Effector CD8-positive, alpha-beta T cell (primary cell): ENCODE results near the gene USP51.
"Not testable (repeated sequence)": the region's sequence is repeated elsewhere in the genome, so short reads cannot be mapped to it uniquely, and the experiment has no call there.

Experiments used
- DNase-seq: peaks from one replicate; lab custom pipeline; 2025; lab: John Stamatoyannopoulos, UW
- total RNA-seq, 4 experiments: gene quantifications; one replicate each; lab custom pipeline; 2026; lab: John Stamatoyannopoulos, UW

The USP51 gene
- 0.91 to 3.5 (median 2.3) reads per million in 4 experiments for total RNA-seq

- no peak for DNase-seq
Measured at GRCh38 chrX:55489314-55490009, at the start of gene USP51. USP51 (minus strand) TSS chrX:55489848; CDS start chrX:55488939, 909 bp downstream.

DNA sequence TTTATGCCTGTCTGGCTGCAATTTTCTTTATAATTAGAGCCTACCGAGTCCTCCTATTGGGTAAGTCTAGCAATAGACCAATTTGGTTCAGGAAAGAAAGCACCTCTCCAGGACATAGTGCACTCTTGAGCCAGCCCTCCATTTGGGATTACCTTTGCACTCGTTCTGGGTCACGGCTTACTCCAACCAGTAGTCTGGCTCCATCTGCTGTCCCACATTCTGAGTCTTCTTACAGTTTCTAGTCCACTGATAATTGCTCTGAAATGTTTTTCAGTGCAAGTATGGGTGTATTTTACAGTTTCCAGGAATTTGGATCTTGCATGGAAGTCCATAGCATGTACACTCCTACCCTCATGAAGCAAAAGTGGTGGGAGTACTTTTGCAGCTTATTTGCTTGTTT, 34.8 kb upstream of the USP51 start:
- no peak for DNase-seq

GRCh38 chrX:55523356-55523755, 33.7 kb upstream of the USP51 start:
- DNase-seq, result no peak

DNA sequence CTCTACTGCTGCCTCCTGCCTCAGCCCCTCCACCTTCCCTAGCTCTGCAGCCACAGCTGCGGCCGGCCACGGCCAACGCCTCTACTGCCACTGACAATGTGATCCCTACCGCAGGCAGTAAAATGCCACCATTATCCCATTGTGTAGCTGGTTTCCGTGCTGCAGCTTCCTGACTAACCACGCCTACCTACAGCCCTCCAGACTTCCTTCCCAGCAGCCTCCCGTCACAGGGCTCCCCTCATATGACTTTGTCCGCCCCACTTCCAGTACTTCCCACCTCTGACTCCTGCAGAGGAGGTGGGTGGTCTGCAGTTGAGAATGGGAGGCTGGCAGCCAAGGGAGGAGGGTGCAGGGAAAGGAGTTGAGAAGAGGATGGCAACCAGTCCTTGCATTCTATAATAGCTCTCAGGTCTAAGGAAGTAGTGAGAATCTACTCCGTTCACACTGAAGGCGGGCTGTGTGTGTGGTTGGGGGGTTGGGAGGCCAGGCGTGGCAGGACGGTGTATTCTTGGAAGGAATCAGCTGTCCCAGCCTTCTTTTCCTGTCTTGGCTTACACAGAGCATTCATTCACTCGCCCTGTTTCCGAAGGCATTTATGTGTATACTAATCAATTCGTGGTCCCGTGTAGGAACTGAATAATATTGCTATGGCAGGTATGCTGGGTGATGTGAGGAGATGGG, 33.1 kb upstream of the USP51 start:
- no peak for DNase-seq

- no peak for DNase-seq
Measured at GRCh38 chrX:55521687-55522086, 32.0 kb upstream of the USP51 start.

GRCh38 chrX:55516794-55517481, 27.3 kb upstream of the USP51 start:
- DNase-seq, result not testable (repeated sequence)

DNA sequence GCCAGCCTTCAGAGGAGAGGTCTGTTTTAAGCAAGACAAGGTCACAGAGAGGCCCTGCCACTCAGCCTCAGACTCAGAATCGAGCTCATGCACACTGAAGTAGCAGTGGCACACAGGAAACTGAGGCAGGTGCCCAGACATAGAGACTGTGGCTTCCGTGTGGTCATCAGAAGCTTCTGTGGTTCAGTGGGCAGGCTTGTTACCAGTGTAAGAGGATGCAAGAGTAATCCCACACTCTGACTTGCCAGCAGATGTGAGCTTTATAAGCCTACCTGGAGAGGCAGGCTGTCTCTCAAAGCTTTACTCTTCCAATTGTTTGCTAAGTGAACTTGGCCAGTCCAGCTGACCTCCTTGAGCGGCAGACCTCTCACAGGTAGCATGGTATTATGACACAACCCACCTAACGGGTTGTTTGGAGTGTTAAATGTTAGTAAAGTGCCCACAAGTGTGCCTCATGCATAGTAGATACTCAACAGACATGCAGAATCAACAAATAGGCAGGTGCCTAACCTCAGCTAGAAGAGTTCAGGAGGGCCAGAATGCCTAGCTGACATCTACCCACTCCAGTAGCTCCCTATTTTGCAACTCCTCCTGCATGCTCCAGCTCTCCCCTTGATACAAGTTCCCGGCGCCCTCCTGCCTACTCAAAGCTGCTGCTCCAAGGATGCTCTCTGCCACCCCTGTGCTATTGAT, 23.5 kb upstream of the USP51 start:
- not testable (repeated sequence) for DNase-seq

GRCh38 chrX:55508410-55509152, 18.9 kb upstream of the USP51 start:
- DNase-seq, result not testable (repeated sequence)

DNA sequence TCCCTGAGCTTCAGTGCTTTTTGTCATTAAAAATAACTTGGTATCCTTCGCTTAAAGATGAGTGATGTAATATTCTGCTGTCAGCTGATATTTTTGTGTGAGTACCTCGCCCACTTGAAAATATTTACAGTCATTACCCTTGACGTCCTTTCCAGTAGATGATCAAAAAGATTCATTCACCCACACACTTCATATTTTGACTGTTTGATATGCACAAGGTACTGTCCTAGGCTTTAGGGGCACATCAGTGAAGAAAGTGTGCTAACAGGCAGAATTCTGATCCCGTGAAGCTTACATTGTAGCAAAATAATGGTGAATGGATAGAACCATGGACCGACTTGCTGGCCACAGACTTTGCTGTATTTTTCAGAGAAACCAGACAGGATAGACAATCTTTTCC, 18.1 kb upstream of the USP51 start:
- DNase-seq, result not testable (repeated sequence)

DNA sequence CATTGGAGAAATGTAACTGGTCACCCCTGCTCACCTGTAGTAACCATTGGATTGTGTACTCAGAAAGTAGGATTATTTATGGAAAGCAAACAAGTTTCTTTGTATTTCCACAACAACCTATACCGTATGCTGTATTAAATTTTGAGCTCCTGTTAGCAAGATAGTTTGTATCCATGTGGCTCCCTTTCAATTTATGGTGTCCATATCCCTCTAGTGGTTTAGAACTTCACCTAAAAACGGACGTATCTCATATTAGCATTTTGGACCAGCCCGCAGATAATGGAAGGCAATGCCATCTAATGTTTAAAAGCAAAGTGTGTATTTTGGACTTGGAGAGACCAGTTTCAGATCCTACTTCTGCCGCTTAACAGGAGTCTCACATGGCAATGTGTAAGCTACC, 17.4 kb upstream of the USP51 start:
- DNase-seq, result not testable (repeated sequence)

DNA sequence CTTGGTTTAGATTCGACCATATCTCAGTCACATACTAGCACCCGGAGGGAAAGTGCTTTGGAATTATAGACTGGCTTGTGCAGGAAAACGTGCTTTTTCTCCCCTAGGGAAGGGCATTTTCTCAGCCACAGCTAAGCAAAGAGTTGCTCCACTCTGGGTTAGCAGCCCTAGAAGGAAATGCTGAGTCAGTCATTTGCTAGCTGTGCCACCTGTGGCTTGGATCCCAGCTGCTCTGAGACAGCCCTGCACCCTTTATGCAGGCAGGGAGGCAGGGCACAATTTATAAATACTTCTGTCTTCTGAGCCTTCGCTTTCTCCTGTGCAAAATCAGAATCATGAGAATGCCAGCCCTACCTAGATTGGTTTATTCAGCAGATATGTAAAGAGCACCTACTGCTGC, 1.3 kb upstream of the USP51 start:
- DNase-seq, result no peak

GRCh38 chrX:55490121-55490520, 473 bp upstream of the USP51 start:
- no peak for DNase-seq

DNA sequence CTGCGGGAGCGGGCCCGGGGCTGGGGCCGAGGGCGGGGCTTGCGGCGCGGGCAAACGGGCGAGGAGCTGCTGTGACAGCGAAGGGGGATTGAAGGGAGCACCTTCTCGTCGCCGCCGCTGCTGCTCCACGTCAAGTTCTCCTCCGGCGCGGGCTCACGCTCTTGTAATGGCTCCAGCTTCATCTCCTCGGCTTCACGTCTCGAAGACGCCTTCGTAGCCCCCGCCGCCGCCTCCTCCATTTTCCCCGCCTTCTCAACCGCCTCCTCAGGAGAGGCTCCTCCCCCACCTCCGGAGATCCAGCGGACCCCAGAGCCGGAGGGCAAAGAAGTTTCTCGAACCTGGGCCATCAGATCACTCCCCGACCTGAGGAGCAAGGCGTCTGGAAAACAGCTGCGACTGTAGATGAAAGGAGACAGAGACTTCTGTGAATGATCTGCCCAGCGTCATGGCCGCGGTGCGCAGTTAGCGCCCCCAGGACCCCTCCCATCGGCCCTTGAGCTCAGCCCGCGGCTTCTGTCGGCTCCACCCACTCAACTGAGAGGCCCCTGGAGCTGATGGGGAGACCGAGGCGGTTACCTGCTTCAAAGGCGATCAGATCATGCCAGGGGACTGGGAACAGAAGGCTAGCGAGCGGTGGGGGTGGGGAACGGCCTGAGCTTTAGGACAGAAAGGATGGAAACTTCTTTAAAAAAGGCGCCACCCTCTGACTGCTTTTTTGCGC, 895 bp downstream of the USP51 start:
- DNase-seq, result peak; percentile 49

DNA sequence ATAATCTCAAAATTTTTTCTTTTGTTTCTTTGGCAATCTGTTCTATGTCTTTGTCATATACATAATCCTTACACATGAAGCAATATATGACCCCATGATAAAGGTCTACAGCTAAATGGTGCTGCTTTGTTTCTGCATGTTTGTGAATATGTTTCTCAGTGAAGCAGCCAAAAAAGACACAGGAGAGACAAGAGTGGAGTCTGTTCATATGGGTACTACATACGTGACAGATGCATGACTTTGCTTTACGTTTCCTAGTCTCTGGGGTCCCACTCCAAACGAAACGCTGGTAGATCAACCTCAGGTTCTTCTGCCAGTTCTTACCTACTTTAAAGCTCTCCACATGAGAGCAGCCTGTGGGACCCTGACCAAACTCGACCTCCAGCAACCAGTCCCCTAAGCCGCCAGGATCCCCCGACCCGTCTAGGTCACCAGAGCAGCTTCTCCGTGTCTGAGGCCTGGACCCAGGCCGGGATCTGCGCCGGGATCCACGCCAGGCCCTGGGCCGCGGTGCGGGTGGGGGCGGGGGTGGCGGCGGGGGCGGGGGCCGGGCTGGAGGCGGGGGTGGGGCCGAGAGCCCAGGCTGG, 1.5 kb downstream of the USP51 start:
- no peak for DNase-seq

DNA sequence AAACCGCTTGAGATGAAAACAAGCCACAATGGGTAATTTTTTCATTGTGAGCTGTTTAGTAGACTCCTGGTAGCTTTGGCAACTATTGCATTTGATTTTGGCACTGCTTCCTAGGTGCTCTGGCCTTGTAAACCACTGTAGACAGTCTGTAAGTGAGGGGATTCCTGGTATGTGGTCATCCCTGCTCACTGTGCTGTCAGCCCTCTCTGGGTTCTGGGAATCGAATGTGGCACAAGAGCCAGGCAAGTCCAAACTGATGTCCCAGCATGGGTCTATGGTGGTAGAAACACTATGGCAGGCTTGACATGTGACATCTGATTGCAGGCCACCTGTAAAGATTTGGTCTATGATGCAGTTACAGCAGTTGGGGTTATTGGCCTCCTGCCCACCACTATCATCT, 2.5 kb downstream of the USP51 start:
- no peak for DNase-seq

- no peak for DNase-seq
Measured at GRCh38 chrX:55486736-55487135, 2.9 kb downstream of the USP51 start.

DNA sequence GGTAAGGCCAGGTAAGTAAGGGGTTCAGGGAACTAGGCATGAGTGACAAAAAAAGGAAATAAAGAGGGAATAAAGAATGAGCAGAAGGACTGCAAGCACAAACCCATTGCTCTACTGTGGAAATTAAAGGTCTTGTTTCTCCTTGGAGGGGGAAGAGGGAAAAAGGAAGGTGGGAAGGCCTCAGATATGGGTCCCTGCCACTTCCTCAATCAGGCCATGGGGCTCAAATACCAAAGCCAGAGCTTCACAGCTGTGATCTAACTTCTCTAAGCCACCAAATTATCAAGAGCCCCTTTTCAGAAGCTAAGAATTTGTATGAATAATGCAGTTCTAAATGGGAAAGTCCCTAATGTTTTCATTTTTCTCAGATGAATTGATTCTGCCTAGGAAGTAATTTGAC, 4.7 kb downstream of the USP51 start:
- no peak for DNase-seq

DNA sequence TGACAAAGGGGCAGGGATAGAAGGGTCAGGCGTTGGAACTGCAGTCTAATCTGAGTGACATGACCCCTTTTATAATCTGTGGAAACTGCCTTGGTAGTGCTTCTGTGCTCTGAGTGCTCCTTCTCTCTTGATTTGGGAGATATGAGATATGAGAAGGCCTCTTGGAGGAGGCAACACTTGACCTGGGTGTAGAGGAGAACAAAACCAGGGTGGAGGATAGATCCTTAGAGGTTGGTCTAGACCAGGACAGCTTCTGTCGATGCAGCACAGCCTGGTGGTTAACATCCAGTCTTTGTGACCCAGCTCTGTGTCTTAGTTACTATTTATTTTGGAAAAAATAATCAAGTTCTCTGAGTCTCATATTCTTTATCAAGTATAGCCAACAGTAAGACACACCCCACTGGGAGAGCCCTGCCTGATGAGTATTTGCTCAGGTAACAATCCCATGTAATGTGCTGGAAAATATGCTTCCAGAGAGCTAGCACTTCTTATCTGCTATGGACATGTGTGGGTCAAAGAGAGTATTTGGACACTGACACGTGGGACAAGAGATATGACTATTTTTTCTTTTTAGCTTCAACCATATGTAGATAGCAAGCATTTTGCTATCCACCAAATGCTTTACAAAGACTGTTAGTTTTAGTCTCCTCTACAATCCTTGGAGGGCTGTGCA, 9.1 kb downstream of the USP51 start:
- no peak for DNase-seq

GRCh38 chrX:55479956-55480355, 9.7 kb downstream of the USP51 start:
- not testable (repeated sequence) for DNase-seq

DNA sequence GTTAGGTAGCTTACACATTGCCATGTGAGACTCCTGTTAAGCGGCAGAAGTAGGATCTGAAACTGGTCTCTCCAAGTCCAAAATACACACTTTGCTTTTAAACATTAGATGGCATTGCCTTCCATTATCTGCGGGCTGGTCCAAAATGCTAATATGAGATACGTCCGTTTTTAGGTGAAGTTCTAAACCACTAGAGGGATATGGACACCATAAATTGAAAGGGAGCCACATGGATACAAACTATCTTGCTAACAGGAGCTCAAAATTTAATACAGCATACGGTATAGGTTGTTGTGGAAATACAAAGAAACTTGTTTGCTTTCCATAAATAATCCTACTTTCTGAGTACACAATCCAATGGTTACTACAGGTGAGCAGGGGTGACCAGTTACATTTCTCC, 23.9 kb downstream of the USP51 start:
- DNase-seq, result not testable (repeated sequence)
